GM21723 (cell line): ENCODE measurements around the gene GPC2.
"Not testable (repeated sequence)": the region's sequence is repeated elsewhere in the genome, so short reads cannot be mapped to it uniquely, and the experiment has no call there.

Source experiments
- ATAC-seq: cut with Tn5 transposase; IDR thresholded peaks from one replicate; pipeline ENCODE4 v1.9.1; 2021; ENCODE audit warnings: mild to moderate bottlenecking, moderate library complexity; ENCODE audit not compliant: unreplicated experiment

The GPC2 gene

GRCh38 chr7:100204454-100204853, 27.3 kb upstream of the GPC2 start:
- no peak for ATAC-seq

GRCh38 chr7:100200693-100201092, 23.5 kb upstream of the GPC2 start:
- ATAC-seq: no peak

DNA sequence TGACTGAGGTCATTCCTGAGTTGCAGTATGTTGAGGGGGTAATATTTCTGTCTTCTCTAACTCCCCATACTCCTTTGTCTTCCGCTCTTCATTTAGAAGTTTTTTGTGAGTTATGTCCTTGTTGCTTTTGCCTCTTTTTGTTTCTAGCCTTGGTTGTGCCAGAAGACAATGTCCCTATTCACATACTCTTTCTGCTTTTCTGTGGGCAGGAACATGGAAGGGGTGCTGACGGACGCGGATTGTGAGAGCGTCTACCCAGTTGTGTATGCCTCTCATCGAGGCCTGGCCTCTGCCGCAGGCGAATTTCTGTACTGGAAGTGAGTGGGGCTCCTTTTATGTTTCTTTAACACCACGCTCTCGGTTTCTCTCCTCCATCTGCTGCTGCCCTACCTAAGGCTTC, 21.1 kb upstream of the GPC2 start:
- ATAC-seq: no peak

DNA sequence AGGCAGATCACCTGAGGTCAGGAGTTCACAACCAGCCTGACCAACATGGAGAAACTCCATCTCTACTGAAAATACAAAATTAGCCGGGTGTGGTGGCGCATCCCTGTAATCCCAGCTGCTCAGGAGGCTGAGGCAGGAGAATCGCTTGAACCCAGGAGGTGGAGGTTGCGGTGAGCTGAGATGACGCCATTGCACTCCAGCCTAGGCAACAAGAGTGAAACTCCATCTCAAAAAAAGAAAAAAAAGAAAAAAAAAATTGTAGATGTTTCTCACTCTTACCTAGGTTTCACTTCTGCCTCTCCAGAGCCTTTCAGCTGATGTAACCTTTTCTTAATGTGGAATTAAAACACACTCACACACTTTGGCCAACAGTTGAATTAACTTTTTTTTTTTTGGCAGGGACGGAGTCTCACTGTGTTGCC, 18.7 kb upstream of the GPC2 start:
- ATAC-seq: not testable (repeated sequence)

- ATAC-seq: no peak
Observed at GRCh38 chr7:100195222-100195621, 18.0 kb upstream of the GPC2 start.

GRCh38 chr7:100192969-100193368, 15.8 kb upstream of the GPC2 start:
- no peak for ATAC-seq

DNA sequence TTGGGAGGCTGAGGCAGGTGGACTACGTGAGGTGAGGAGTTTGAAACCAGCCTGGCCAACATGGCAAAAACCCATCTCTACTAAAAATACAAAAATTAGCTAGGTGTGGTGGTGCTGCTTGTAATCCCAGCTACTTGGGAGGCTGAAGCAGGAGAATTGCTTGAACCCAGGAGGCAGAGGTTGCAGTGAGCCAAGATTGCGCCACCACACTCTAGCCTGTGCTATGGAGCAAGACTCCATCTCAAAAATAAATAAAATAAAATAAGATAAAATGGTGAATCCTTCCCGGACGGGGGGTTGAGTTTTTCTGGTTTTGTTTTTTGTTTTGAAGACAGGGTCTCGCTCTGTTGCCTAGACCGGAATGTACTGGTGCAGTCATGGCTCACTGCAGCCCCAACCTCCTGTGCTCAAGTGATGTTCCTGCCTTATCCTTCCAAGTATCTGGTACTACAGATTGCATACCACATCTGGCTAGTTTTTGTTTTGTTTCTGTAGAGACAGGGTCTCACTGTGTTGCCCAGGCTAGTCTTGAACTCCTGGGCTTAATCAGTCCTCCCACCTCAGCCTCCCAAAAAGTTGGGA, 15.2 kb upstream of the GPC2 start:
- ATAC-seq: not testable (repeated sequence)

- no peak for ATAC-seq
Observed at GRCh38 chr7:100191775-100192174, 14.6 kb upstream of the GPC2 start.

DNA sequence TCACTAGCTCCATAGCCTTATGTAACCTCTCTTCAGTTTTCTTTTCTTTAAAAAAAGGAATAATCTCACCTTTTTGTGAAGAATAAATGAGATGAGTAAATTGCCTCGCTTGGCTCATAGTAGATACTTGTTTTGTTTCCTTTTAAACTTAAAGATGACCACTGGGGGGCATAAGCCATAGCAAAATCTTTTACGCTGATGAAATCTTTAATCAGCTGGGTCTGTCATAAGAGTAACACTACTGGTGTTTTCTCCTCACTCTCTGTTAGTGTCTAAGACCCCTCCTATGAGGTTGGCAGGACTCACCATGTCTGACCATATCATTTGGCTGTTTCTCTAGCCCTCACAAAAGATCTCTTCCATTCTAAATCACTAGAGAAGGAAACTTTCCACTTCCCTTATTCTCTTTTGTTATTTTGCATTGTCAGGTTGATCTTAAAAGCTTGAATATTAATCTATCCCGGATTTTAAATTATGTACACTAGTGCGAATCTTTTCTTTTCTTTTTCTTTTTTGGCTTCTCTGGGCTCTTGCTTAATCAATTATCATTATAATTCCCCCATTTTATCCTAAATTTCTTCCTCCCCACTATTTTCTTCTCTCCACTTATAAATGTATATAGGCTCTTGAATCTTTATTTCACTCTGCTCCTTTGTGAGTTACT, 13.0 kb upstream of the GPC2 start:
- no peak for ATAC-seq

- no peak for ATAC-seq
Observed at GRCh38 chr7:100189061-100189460, 11.9 kb upstream of the GPC2 start.

- ATAC-seq: no peak
Observed at GRCh38 chr7:100185726-100186125, 8.5 kb upstream of the GPC2 start.

DNA sequence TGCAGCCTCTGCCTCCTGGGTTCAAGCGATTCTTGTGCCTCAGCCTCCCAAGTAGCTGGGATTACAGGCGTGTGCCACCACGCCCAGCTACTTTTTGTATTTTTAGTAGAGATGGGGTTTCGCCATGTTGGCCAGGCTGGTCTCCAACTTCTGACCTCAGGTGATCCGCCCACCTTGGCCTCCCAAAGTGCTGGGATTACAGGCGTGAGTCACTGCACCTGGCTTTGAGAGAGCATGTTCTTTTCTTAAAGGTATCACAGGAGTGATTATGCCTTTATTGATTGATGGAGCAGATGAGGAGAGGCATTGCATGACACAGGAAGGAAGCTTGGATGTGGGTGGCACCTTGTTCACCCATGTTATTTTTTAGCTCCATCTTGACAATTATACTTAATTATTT, 5.9 kb upstream of the GPC2 start:
- ATAC-seq: not testable (repeated sequence)

DNA sequence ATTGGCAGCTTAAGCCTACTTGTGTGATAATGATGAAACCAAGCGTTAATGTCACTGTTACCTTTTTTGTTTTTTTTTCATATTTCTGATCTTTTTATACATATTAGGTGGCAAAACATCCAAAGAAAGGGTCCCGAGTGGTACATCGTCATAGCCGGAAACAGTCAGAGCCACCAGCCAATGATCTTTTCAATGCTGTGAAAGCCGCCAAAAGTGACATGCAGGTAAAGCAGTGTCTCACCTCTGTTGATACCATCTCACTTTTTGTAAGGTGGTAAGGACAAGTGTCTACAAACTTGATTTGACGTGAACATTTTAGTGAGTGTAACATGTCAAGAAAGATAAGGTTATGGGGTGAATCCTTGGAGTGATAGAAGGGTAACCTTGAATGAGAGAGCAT, 5.4 kb upstream of the GPC2 start:
- ATAC-seq: not testable (repeated sequence)

DNA sequence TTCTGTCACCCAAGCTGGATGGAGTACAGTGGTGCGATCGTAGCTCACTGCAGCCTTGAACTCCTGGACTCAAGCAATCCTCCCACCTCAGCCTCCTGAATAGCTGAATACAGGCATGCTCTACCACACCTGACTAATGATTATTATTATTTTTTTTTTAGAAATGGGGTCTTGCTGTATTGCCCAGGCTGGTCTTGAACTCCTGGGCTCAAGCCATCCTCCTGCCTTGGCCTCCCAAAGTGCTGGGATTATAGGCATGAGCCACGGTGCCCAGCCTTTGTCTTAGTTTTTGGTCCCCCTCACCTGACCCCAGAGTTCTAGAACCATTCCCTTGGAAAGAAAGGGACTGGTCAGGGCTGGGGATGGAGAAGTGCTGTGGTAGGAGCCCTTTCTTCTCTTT, 2.9 kb upstream of the GPC2 start:
- ATAC-seq: not testable (repeated sequence)

DNA sequence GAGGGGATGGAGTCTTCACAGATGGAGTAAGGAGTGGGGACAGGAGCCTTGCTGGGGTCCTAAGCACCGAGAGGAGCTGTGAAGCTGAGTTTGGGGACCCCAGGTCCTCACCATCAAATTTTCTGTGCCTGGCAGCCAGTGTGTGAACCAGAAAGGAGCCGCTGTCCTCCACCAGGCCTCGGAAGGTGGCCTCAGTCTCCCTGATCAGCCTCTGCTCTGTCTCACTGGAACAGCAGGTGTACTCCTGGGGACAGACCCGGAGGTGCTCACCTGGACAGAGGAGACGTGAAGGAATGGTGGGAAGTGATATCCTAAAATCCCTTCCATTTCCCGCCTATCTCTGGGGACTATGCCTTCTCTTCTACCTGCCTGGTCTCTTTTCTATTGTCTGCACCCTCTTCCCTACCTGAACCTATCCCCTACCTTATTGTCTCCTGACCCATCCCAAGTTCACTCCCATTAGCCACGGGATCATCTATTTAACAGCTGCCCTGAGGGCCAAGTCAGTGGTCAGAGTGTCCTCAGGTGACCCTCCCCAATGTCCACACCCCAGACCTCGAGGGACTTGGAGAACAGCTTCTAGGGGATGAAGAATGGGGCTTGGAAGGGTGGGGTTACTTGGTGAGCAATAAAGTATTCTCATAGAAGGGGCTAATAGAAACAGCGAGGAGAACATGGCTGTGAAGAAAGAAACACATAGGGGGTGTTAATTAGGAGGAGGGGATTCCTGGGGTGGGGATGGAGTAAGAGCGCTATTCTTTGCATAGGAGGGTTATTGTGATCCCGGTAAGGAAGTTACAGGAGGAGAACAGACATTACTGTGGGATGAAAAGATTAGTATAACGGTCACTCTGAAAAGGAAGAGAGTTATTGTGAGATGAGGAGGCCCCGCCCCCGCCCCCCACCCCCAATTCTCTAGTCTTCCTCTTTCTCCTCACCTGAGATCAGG, 811 bp downstream of the GPC2 start:
- ATAC-seq: no peak

DNA sequence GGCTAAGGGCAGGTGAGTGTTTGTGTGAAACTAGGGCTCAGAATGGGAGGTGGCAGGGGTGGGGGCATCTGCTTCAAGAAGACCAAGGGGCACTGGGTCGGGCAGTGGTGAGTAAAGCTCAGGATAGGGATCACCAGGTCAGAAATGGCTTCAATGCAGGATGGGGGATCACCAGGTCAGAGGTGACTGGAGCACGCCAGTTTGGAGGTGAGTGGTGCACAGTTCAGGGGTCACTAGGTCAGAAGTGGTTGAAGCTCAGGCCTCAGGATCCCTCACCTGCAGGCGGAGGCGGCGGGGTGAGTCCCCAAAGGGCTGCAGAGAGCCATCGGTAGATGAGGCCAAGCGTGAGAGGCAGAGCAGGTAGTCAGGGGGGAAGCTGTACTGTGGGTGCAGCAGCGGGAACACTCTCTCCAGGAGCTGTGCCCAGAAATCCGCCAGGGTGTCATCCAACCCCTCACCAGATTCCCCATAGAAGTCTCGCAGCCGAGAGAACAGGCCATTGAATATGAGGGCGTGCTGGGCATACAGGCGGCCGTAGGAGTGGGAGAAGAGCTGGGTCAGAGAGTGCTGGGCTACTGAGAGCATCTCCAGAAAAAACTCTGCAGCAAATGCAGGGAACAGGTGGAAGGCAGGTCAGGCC, 1.8 kb downstream of the GPC2 start:
- ATAC-seq: no peak

DNA sequence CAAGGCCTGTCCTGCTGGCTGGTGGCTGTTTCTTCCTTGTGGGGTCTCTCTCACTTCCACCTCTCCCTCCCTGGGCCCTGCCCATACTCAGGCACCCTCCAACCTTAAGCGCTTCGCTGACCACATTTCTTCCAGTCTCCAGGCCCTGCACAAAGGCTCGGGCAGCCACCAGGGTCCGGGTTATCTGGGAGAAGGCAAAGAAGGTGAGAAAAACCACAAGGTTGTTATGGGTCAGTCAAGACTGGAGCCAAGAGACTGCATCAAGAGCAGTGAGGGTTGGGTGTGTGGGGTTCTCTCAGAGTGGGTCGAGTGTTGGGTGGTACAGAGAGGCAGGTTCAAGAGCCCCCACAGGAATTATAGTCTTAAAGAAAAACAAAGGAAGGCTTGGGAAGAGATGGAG, 2.6 kb downstream of the GPC2 start:
- no peak for ATAC-seq

GRCh38 chr7:100173806-100174495, 3.2 kb downstream of the GPC2 start:
- no peak for ATAC-seq

DNA sequence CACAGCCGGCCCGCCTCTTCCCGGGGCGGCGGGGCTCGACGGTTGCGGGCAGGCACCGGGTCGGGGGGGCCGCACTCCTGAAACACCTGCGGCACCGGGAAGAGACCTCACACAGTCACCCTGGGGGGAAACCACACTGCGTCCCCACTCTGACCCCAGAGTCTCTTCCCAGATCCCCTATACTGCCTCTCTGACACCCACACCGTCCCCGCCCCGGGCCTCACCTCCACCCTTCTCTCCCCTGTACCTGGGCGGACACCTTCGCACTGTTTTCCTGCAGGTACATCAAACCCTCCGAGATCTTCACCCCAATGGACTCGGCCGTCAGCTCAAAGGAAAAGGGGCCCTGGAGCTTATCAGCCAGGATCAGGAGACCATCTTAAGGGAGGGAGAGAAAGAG, 5.3 kb downstream of the GPC2 start:
- no peak for ATAC-seq

- no peak for ATAC-seq
Observed at GRCh38 chr7:100171087-100171681, 6.0 kb downstream of the GPC2 start.
